Esophagus squamous epithelium (tissue), 4 donors: ENCODE measurements around the gene GNAT3.

Experiments
- POLR2A ChIP-seq, 4 donors: fragments of 450-650 bp; IDR thresholded peaks; one replicate each; pipeline ENCODE4 v1.6.1; 2017; ENCODE audit warnings: antibody characterized with exemption in 4 of 4, mild to moderate bottlenecking in 4 of 4, moderate library complexity in 3 of 4
- TF ChIP-seq, protein P1 (sequence below), 6 experiments: fragments of 450-650 bp in 4 of 6; fragments of 200-600 bp in 2 of 6; sonication (generic) in 2 of 6; IDR thresholded peaks; one replicate each; pipeline ENCODE4 v1.5.1; 2016 to 2019; ENCODE audit warnings: antibody characterized with exemption in 6 of 6, mild to moderate bottlenecking in 4 of 6, moderate library complexity in 4 of 6

DNA sequence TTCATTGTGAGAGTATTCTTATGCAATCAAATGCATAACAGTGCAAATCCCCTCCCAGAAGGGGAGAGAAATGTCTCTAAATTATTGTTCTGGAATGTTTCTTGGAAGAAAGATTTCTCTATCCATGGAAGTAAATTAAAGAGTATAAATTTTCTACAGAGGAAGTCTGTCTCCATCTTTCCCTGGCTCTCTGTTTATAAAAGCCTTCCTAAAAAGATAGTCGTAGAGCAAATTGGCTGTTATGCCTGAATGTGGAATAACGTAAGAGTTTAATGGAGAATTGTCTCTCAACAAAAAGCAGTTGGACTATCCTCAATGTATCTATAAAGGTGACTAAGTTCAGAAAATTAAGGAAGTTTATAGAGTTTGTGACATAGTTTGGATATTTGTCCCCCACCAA, 76.3 kb downstream of the GNAT3 start:
- TF ChIP-seq, protein P1, sequence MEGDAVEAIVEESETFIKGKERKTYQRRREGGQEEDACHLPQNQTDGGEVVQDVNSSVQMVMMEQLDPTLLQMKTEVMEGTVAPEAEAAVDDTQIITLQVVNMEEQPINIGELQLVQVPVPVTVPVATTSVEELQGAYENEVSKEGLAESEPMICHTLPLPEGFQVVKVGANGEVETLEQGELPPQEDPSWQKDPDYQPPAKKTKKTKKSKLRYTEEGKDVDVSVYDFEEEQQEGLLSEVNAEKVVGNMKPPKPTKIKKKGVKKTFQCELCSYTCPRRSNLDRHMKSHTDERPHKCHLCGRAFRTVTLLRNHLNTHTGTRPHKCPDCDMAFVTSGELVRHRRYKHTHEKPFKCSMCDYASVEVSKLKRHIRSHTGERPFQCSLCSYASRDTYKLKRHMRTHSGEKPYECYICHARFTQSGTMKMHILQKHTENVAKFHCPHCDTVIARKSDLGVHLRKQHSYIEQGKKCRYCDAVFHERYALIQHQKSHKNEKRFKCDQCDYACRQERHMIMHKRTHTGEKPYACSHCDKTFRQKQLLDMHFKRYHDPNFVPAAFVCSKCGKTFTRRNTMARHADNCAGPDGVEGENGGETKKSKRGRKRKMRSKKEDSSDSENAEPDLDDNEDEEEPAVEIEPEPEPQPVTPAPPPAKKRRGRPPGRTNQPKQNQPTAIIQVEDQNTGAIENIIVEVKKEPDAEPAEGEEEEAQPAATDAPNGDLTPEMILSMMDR (IDR thresholded peaks at IDR 0.05) = no peak
- TF ChIP-seq POLR2A (IDR thresholded peaks at IDR 0.05) = no peak
